ENCODE data around the gene ZACN. TPM values are rescaled to one million over a fixed set of nuclear protein-coding genes. Genes with fewer than 3 reads are reported as not detected.
A peak's percentile ranks its signal among the peaks of the same experiment; 100 is the strongest.

ZACN gene
- total RNA-seq, 2 experiments from 2014 or later: 0.76 to 1.2 TPM

DNA sequence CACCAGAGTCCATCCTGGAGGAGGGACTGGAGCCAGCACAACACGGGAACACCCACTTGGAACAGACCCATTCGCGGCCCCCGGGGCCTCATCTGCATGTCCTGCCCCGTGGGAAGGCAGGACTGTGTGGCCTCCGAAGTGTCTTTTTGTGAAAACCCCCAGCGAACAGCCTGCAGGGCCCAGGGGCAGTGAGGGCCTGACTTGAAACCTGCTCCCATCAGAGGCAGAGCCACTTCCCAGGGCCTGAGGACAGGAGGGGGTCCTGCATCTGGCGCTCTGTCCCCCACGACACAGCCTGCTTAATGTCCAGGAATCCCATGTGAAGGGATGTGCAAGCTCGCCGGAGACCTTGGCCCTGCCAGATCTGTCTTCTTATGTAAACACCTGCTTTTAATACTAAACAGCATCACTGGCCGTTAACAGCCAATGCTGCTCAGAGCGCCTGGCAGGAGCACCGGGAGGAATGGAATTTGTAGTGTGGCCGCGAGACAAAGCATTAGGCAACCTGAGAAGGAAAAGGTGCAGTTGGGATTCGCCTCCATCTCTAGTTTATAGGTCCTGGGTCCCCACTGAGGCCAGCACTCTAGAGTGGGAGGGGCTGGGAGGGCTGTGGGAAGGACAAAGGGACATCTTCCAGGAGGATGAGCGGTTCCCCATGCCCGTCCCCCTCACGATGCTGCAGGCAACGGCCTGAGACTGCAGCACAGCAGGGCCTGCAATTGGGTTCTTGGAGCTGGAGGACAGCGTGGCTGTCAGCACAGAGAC, 42.3 kb upstream of the ZACN start:
- Histone ChIP-seq H3K4me1 (ENCODE audit: insufficient read depth, low read length, poor library complexity, severe bottlenecking) (no peaks in the 10 kb centered on the region), H3K79me2 (ENCODE audit: insufficient read depth, low read depth, low read length) (no peaks in the 10 kb centered on the region), H3K9me2 (ENCODE audit: insufficient read depth, low read length) (no peaks in the 10 kb centered on the region), H3K36me3 (ENCODE audit: insufficient read depth, low read length) (peaks cover 45% of the 10 kb centered on the region), H3K4me3 (ENCODE audit: low read depth, low read length, poor library complexity, severe bottlenecking) (no peak overlapping the region), H3K27ac (ENCODE audit: low read depth, low read length, poor library complexity, severe bottlenecking) (no peak overlapping the region), H4K20me1 (ENCODE audit: insufficient read depth, low read length) (no peaks in the 10 kb centered on the region), H3K4me2 (ENCODE audit: low read length) (no peak overlapping the region), H3K9me3 (ENCODE audit: low read length) (no peaks in the 10 kb centered on the region), H2AFZ (ENCODE audit: low read length) (no peak overlapping the region)
- TF ChIP-seq EZH2phosphoT487 (IDR thresholded peaks at IDR 0.05; ENCODE audit: borderline replicate concordance, low read depth, low read length): no peak
- TF ChIP-seq, protein P1, sequence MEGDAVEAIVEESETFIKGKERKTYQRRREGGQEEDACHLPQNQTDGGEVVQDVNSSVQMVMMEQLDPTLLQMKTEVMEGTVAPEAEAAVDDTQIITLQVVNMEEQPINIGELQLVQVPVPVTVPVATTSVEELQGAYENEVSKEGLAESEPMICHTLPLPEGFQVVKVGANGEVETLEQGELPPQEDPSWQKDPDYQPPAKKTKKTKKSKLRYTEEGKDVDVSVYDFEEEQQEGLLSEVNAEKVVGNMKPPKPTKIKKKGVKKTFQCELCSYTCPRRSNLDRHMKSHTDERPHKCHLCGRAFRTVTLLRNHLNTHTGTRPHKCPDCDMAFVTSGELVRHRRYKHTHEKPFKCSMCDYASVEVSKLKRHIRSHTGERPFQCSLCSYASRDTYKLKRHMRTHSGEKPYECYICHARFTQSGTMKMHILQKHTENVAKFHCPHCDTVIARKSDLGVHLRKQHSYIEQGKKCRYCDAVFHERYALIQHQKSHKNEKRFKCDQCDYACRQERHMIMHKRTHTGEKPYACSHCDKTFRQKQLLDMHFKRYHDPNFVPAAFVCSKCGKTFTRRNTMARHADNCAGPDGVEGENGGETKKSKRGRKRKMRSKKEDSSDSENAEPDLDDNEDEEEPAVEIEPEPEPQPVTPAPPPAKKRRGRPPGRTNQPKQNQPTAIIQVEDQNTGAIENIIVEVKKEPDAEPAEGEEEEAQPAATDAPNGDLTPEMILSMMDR (conservative IDR thresholded peaks at IDR 0.05; ENCODE audit: low read length): no peak
- DNase-seq (ENCODE audit: low spot score): no peak
- CTCF ChIA-PET (ENCODE audit: unreplicated experiment): no interaction called here
- POLR2A ChIA-PET: no interaction called here
- no TSS peak for BruUV-seq (replicated peaks)
- intact Hi-C loops (cut with micrococcal nuclease; ENCODE audit: unreplicated experiment): no loop called here

- peaks cover 59% of the 10 kb centered on the region for H3K36me3 ChIP-seq (ENCODE audit: insufficient read depth, low read length)
- CTCF ChIA-PET (ENCODE audit: unreplicated experiment): no interaction called here
These were observed 40.9 kb upstream of the ZACN start for GRCh38 chr17:76038050-76038449.

DNA sequence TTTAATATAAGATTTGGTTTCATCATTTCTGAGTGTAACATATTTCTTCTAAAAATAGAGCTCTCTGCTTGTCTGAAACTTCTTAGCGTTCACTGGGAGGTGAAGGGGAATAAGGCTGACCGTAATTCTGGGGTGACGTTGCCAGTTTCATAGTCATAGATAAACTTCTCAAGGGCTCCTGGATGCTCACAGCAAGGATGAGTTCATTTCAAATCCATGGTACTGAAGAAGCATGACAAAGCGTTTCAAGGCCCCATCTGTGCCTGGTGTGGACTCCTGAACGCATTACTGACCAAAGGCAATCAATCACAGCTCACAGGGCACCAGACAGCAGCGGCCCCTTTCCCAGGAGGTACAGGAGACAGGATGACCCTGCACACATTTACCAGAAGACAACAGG, 39.9 kb upstream of the ZACN start:
- POLR2A ChIA-PET: interaction anchor here (0.6 to 1.1 kb wide), 2 partner anchors 8 to 326 kb away, joined by 3 to 6 read pairs; no protein-coding TSS in a partner anchor
- TSS peak; percentile 88 for BruUV-seq (replicated peaks)
- no peak for DNase-seq (ENCODE audit: low spot score)
- no peak overlapping the region for H2AFZ ChIP-seq (ENCODE audit: low read length)
- H3K4me2 ChIP-seq (ENCODE audit: low read length): no peak overlapping the region
- no peak overlapping the region for H3K27ac ChIP-seq (ENCODE audit: low read depth, low read length, poor library complexity, severe bottlenecking)
- intact Hi-C loops (cut with micrococcal nuclease; ENCODE audit: unreplicated experiment): no loop called here
- H3K9me2 ChIP-seq (ENCODE audit: insufficient read depth, low read length): no peaks in the 10 kb centered on the region
- H3K79me2 ChIP-seq (ENCODE audit: insufficient read depth, low read depth, low read length): no peaks in the 10 kb centered on the region
- TF ChIP-seq, protein P1 (conservative IDR thresholded peaks at IDR 0.05; ENCODE audit: low read length): no peak
- no peak for TF ChIP-seq EZH2phosphoT487 (IDR thresholded peaks at IDR 0.05; ENCODE audit: borderline replicate concordance, low read depth, low read length)
- CTCF ChIA-PET (ENCODE audit: unreplicated experiment): no interaction called here
- H3K36me3 ChIP-seq (ENCODE audit: insufficient read depth, low read length): peaks cover 69% of the 10 kb centered on the region
- H3K4me3 ChIP-seq (ENCODE audit: low read depth, low read length, poor library complexity, severe bottlenecking): no peak overlapping the region
- no peaks in the 10 kb centered on the region for H4K20me1 ChIP-seq (ENCODE audit: insufficient read depth, low read length)
- H3K4me1 ChIP-seq (ENCODE audit: insufficient read depth, low read length, poor library complexity, severe bottlenecking): no peaks in the 10 kb centered on the region
- H3K9me3 ChIP-seq (ENCODE audit: low read length): no peaks in the 10 kb centered on the region

More at GRCh38 chr17:76038050-76038449, 40.9 kb upstream of the ZACN start:
- intact Hi-C loops (cut with micrococcal nuclease; ENCODE audit: unreplicated experiment): no loop called here
- no peaks in the 10 kb centered on the region for H3K79me2 ChIP-seq (ENCODE audit: insufficient read depth, low read depth, low read length)
- no peaks in the 10 kb centered on the region for H3K9me2 ChIP-seq (ENCODE audit: insufficient read depth, low read length)
- no TSS peak for BruUV-seq (replicated peaks)
- no peaks in the 10 kb centered on the region for H3K4me1 ChIP-seq (ENCODE audit: insufficient read depth, low read length, poor library complexity, severe bottlenecking)
- no peaks in the 10 kb centered on the region for H3K9me3 ChIP-seq (ENCODE audit: low read length)
- H3K27ac ChIP-seq (ENCODE audit: low read depth, low read length, poor library complexity, severe bottlenecking): no peak overlapping the region
- H3K4me2 ChIP-seq (ENCODE audit: low read length): no peak overlapping the region
- H4K20me1 ChIP-seq (ENCODE audit: insufficient read depth, low read length): no peaks in the 10 kb centered on the region
- POLR2A ChIA-PET: no interaction called here
- DNase-seq (ENCODE audit: low spot score): no peak
- H2AFZ ChIP-seq (ENCODE audit: low read length): no peak overlapping the region
- TF ChIP-seq, protein P1 (conservative IDR thresholded peaks at IDR 0.05; ENCODE audit: low read length): no peak
- no peak for TF ChIP-seq EZH2phosphoT487 (IDR thresholded peaks at IDR 0.05; ENCODE audit: borderline replicate concordance, low read depth, low read length)
- H3K4me3 ChIP-seq (ENCODE audit: low read depth, low read length, poor library complexity, severe bottlenecking): no peak overlapping the region

Data from OCI-LY7 (cell line).